Dermis microvascular lymphatic vessel endothelial cell (primary cell): ENCODE results near the gene MYRIP. TPM values are rescaled to one million over a fixed set of nuclear protein-coding genes. Genes with fewer than 3 reads are reported as not detected.
"Not testable (repeated sequence)": the region's sequence is repeated elsewhere in the genome, so short reads cannot be mapped to it uniquely, and the experiment has no call there.

ENCODE experiments used
- DNase-seq, 2 donors: peaks; one replicate each; pipeline versions ENCODE4 v3.0.0 to v3.0.0-alpha.2; 2010; ENCODE audit warnings: low read depth in 2 of 2
- total RNA-seq: library from RNA; depleted of rRNA; stranded (reverse); fragments of >200 nt; gene quantifications from 2 replicates; pipeline ENCODE4 v1.2.1, GENCODE V29; 2014

MYRIP gene
- total RNA-seq, 1 donor from 2014 or later = 5.0 TPM

DNA sequence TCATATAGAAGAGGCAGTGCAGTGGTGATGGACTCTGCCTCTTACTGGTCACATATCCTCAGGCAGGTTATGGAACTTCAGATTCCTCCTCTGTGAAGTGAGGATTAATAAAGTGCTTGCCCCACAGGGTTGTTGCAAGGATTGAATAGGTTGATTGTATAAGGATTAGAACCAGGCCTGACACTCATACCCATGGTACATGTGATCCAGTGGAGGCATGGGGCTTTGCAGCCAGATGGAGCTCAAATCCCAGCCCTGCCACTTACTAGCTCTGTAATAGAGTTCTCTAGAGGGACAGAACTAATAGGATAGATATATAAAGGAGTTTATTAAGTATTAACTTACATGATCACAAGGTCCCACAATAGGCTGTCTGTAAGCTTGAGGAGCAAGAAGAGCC is 315.5 kb downstream of the MYRIP start:
- DNase-seq = no peak

DNA sequence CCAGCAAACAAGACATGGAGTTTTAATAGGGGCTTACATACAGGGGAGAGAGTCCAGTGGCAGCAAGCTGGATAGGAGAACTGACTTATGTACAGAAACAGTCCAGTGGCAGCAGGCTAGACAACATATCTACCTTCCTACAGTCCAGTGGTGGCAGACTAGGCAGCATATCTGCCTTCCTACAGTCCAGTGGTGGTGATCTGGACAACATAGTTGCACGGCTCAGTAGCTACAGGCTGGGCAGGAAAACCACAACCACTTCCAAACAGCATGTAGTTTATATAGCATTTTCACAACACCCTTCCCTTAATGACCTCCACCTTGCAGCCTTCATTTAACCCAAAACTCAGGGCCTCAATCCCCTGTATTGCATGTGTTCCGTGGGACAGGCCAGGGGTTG is 318.8 kb downstream of the MYRIP start:
- DNase-seq = no peak

DNA sequence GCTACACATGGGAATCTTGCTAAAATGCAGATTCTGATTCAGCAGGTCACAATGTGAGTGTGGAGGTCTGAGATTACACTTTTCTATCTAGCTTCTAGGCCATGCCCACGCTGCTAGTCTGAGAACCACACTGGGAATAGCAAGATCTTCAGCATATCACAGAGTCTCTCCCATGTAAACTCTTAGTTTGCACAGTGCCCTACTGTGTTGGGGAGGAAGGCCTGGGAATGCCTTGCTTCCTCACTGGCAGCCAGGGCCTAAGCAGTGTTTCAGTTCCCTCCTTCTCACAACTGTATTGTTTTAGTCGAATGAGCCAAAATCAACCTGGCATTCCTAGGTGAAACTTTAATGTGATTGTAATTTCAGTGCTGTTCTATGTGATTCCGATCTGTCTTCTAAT is 320.1 kb downstream of the MYRIP start:
- DNase-seq = no peak

DNA sequence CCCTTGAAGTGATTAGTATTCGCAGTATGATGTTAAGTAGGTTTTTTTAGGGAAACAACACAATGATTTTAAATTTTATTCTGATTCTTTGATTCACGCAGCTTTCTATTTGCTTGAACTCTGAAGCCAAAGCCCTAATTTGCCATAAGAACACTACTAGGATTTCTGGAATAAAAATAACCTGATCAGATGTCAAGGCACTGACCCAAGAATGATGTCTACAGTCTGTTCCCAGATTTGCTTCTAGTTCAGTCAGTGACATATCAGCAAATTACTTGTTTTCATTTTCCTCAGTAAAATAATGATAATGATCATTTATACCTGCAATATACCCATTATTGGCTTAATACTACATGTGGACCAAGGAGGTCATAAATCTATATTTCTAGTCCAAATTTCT is 320.6 kb downstream of the MYRIP start:
- no peak for DNase-seq

DNA sequence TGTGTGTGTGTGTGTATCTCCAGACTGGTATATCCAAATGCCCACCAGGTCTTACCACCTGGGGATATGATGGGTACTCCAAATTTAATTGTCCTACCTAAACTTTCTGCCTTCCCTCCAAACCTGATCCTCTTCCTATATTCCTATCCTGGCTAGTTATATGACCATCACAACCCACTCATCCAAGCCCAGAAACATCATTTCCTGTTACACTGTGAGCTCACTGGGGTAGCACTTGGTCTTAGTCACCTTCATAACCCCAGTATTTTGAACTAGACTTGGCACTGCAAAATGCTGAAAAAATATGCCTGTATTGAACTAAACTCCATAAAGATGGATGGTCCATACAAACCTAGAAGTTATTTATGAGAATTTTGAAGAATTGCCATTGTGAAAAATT is 321.3 kb downstream of the MYRIP start:
- DNase-seq = no peak

DNA sequence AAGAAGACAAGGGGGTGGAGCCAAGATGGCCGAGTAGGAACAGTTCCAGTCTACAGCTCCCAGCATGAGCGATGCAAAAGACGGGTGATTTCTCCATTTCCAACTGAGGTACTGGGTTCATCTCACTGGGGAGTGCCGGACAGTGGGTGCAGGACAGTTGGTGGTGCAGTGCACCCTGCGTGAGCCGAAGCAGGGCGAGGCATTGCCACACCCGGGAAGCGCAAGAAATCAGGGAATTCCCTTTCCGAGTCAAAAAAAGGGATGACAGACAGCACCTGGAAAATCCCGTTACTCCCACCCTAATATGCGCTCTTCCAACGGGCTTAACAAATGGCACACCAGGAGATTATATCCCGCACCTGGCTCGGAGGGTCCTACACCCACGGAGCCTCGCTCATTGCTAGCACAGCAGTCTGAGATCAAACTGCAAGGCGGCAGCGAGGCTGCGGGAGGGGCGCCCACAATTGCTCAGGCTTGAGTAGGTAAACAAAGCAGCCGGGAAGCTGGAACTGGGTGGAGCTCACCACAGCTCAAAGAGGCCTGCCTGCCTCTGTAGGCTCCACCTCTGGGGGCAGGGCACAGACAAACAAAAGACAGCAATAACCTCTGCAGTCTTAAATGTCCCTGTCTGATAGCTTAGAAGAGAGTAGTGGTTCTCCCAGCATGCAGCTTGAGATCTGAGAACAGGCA is 324.6 kb downstream of the MYRIP start:
- DNase-seq = not testable (repeated sequence)

DNA sequence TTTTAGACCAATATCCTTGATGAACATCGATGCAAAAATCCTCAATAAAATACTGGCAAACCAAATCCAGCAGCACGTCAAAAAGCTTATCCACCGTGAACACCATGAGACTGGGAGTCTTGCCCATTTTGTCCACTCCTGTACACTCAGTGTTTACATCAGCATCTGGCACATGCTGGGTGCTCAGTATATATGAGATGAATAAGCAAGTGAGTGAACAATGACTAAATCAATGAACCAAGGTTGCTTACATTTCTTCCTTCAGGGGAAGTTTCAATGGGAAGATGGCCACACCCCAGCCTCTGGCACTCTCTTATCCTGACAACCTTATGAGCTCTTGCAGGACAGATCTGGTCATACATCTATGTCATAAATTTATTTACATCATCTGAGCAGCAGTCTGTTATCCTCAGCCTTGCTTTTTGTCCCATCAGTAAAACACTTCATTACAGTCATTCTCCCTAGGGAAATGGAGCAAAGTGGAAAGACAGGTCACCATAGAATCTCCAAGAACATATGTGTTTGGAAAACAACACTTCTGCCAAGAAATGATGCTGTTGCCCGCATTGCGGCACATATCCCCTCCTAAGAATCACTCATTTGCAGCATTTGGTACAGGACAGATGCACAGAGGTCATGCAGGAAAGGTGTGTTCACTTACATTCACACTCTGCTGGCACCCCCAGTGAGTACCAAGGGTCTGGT is 328.3 kb downstream of the MYRIP start:
- DNase-seq = no peak

DNA sequence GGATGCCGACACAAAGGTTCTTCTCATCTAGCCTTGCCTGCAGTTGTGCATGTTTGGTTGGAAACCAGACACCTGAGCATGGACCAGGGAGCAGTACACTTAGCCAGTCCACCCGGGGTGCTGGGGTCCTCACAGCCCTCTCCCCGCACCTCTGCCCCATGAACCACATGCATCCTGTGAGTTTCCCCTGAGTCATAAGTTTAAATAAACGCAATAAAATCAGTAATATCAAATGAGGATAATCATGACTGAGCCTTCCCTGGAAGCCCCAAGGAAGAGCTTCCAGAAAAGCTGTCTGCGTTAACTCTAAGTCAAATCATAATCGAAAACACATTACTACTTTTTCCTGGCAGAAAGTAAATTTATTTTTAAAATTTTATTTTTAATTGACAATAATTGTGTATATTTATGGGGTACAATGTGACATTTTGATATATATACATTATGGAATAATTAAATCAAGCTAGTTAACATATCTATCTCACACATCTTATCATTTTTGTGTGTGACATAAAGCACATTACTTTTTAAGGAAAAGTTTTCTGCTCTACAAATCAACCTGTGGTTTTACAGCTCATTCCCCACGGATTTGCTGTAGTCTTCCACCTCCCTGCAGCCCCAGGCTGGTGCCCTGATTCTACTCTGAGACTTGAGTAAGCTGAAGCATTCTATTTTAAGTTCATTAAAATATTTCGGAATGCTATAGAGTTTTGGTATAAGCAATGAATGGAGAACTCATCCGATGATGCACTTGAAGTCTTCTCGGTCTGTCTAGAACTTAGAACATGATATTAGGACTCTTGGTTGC is 334.1 kb downstream of the MYRIP start:
- DNase-seq = no peak

DNA sequence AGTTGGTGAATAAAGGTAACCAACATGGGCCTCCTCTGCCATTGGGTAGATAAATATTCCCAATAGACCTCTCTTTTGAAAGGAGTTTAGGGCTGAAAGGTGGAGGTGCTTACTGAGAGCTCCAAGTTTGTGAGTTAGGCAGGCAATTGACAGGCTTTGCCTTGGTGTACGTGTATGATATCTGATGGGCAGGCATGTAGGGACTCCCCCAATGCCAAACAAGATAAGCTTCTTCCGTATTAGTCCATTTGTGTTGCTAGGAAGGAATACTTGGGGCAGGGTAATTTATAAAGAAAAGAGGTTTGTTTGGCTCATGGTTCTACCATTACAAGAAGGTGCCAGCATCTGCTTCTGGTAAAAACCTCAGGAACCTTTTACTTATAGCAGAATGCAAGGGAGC is 339.4 kb downstream of the MYRIP start:
- no peak for DNase-seq

DNA sequence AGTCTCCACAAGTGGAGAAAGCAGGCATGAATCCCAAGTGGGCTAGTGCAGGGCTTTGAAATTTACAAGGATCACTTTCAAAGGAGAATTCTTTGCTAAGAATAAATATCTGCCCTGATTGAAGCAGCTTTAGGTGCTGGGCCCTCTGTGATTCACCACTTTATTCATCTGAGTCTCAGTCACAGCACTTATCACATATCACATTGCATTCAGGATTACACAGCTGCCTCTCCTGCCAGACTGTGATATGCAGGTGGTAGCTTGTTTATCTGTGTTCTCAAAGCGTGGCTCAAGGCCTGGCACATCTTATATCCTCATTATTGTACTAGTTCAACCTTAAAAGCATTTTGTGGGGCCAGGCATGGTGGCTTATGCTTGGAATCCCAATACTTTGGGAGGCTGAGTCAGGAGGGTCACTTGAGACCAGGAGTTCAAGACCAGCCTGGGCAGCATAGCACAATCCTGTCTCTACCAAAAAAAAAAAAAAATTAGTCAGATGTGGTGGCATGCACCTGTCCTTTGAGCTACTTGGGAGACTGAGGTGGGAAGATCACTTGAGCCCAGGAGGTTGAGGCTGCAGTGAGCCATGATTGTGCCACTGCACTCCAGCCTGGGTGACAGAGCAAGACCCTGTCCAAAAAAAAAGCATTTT is 343.2 kb downstream of the MYRIP start:
- no peak for DNase-seq

DNA sequence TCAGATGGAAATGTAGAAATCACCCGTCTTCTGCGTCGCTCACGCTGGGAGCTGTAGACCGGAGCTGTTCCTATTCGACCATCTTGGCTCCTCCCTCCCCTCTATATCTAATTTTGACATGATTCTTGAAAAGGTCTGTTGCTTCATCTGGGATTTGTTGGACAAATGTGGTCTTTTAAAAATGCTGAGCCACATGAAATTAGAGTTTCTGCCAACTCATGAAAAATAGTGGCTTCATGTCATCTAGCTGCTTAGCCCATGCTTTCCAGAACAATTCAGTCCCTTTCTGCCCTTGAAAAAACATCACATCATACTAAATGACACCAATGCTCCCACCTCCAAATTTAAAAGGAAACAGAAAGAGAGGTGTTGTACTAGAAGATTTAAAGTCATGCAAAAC is 351.5 kb downstream of the MYRIP start:
- no peak for DNase-seq

DNA sequence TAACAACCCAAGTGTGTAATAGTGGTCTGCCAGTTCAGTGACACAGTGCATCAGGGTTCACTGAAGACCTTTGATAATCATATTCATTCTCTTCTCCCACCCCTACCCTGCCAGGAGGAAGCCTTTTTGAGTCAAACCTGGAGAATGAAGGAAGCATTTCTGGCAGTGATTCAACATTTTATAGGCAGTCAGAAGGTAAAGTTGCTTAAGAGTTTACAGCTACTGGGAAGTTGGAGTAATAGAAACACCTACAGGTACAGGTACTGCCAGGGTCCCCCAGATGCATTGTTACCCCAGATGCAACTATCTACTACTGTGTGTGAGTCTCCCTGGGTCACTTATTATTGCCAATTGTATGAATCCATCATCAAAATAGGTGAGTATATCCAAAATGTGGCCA is 353.2 kb downstream of the MYRIP start:
- DNase-seq = no peak

DNA sequence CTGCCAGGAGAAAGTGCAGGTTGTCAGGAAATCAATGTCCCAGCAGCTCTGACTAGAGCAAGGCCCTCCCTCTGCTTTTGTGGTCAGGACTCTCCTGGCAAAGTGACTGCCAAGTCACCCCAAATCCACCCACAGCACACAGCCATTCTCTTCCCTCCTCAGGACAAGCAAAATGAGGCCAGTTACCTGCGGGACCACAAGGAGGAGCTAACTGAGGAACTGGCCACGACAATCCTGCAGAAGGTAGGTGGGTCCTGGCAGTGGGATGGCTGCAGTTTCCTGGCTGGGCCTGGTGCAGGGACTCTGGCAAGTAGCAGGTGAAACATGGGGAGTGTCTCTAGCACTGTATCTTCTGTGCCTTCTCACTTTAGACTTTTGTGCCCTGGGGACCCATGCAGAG is 357.6 kb downstream of the MYRIP start:
- DNase-seq = no peak

DNA sequence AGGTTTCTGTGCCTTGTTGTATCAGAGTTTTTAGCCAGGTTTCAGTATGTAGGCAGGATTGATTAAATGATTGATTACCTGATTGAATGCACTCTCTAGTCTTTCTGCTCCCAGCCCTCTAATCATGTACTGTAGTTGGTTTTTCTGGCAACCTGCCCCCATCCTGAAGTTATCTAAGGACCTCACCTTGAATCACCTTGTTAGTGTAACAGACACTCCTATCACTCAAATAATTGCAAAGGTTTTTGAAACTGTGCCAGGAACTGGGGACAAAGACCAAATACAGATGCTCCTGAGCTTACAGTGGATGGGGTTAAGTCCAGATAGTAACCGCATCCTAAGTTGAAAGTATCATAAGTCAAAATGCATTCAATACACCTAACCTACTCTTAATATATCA is 358.5 kb downstream of the MYRIP start:
- no peak for DNase-seq

DNA sequence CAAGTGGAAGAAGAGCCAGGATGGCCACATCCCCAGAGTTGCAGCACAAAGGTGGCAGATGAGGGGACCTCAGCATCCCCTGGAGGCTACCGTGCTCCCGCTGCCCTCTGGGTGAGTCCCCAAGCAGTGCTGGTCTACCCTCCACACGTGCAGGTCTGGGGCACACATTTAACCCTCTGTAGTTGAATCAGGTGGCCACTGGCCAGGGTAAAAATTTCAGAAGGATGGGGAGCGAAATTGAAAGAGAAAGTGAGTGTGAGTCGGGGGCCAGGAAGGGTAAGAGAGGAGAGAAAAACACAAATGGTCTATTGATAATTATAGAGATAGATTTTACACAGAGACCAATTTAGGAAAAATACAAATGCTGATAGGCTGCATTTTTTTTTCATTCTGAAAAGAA is 360.6 kb downstream of the MYRIP start:
- no peak for DNase-seq

DNA sequence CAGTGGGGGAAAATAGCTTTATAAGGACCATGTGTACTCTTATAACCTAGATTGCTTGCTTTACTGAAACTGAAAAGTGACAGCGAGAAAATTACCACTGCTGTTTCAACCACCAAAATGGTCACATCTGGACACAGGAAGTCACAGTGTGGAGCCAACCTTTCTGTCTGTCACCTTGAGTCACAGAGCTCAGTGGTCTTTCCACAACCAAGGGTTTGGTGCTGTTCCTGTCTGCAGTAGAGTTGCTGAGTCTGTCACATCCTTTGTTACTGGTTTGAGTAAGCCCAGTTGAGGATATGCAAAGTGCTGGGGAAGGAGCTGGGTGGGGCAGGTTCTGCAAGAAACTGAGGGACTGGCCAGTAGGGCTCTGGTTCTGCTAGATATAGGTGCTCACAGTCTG is 361.0 kb downstream of the MYRIP start:
- DNase-seq = no peak

DNA sequence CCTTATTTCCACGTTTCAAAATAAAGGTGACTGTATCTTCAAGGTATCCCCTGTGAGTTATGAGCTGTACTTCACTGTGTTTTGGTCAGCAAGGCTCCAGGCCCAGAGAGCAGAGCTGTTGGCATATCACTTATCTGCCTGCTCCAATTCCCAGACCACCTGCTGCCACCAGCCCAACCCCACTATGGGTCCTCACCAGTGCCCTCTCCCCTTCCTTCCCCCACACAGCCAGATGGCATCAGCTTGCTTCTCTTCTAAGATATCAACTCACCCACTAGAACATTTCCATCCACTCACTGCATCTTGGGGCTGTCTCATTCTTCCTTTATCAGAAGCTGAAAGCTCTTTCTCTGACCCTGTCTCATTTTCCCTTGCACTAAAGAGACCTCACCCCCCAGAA is 363.2 kb downstream of the MYRIP start:
- no peak for DNase-seq

DNA sequence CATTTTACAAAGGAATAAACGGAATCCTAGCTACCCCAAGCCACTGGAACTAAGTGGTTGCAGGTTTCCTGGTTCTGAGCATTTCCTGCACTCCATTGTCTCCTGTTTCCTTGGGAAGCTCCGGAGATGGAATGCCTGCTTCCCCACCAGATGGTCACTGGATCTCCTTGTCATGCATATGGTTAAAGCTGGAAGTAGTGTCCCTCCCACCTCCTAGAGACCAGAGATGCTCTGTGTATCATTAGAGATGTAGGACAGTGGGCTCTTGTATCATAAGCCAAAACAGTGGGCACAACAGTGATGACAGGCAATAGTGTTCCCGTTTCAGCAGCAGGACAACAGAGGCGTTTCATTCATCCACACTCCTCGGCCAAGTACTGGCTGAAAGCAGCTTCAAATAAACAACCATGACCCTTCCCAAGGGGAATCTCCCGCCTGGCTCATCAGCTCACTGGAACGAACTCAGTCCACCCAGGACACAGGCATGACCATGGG is 363.9 kb downstream of the MYRIP start:
- DNase-seq = peak in 1 of 2 donors; percentile 41

DNA sequence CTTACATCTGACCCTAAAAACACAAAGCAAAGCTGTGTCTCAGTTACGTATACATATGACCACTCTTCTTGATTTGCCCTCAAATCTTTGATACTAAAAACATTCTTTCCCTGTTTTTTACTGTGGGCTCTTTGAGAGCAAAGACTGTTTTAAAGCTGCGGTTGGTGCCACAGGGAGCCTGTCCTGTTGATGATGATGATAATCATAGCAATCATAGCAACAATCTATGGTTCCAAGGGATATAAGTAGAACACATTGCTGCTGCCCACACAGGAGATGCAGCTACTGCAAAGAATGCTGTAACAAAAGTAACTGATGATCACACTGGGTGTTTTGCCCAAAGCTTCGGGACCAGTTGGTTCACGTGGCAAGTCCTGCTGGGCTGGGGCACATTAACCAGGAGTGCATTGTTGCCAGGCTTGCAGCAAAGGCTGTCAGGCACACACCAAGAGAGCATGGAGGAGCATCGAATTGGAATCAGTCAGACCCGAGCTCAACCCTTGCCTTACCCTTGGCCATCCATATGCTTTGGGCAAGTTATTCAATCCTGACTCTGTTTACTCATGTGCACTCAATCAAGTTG is 368.7 kb downstream of the MYRIP start:
- DNase-seq = no peak

DNA sequence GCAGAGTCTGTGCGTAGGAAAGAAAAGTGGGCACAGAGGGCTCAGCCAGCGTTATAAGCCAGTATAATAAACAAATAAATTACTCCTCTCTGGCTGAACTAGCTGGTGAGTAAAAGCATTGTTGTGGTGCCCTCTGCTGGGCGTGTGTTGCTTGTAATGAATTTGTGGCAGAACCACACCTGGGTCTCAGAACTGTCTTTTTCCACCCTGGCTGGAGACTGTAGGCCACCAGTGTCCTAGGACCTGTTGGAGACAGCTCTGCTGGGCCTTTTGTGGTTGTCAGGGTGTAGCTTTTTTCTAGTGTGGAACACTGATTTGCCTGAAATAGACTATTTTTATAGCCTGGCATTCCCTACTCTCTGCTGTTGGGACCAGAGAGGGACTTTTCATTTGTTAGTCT is 369.6 kb downstream of the MYRIP start:
- peak; percentile 54 to 82 for DNase-seq

DNA sequence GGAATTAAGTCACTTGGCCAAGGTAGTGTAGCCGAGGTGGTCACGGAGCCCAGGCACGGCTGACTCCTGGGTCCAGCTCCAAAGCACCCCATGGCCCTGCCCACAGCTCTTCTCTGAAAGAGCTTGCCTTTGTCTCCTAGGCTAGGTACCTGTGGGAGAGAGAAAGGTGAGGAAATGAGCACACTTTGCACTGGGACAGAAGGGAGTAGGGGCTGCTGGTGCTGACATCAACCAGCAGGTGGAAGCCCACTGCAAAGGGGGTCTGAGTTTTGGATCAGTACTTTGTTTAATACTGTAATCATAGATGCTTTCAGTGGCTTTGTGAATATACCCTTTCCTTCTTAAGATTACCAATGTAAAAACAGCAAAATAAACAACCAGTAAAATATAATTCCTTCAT is 371.8 kb downstream of the MYRIP start:
- no peak for DNase-seq
